ENCODE data around the gene FGF19. TPM values are rescaled to one million over a fixed set of nuclear protein-coding genes. Genes with fewer than 3 reads are reported as not detected.

Gene FGF19
- polyA plus RNA-seq, 3 donors: 0.19 to 1.5 (median 1.3) TPM

GRCh38 chr11:69718912-69719311 lies 15.1 kb upstream of the FGF19 start:
- no peak for DNase-seq (ENCODE audit: low read depth in 3 of 3, low spot score in 2 of 3)

DNA sequence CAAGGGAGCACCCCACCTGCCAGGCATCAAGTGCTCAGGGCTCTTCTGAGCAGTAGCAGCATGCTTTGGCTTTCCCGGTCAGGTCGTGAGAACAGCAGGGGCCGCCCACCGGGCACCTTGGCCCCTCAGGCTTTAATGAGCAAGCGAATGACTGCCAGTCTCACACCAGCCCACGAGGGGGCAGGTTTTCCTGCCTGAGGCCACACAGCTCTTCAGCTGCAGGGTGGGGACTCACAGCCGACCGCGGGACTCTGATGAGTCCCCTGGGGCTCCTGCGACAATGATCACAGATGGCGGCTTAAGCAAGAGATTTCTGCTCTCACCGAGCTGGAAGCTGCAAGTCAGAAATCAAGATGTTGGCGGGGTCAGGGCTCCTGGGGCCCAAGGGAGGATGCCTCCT lies 14.3 kb upstream of the FGF19 start:
- DNase-seq (ENCODE audit: low read depth in 3 of 3, low spot score in 2 of 3): no peak

DNA sequence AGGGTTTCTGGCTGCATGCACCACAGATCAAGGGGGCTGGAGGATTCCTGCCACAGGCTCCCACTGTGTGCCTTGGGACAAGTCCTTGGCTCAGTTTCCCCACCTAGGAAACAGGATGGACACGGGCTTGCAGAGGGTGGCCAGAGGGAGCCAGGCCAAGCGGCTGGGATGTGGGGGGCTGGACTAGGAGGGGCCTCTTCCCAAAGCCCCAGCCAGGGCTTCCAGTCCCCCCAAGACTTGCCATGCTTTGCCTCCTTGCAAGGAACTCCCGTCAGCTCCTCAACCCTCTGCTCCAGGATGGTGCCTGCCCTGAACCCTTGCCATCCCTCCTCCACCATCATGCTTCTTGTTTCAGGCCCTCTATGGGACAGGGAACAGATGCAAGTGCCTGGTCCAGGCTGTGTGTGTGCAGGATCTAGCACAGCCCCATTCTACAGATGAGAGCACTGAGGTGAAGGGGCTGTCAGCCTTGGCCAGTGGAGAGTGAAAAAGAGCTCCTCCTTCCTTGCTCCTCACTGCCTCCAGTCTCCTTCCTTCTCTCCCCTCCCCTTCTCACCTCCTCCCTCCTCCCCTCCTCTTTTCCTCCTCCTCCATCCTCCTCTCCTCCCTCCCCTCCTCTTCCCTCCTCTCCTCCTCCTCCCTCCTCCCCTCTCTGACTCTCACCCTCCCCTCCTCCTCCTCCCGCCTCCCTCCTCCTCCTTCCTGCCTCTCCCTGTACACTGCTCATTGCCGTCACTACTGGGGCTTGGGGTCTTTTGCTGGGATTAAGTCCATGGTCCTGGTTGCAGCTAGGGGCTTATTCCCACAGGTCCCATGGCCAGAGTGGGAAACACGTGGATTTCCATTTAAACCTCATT lies 13.3 kb upstream of the FGF19 start:
- no peak for DNase-seq (ENCODE audit: low read depth in 3 of 3, low spot score in 2 of 3)

- DNase-seq (ENCODE audit: low read depth in 3 of 3, low spot score in 2 of 3): no peak
Measured at GRCh38 chr11:69716099-69716498, 12.3 kb upstream of the FGF19 start.

DNA sequence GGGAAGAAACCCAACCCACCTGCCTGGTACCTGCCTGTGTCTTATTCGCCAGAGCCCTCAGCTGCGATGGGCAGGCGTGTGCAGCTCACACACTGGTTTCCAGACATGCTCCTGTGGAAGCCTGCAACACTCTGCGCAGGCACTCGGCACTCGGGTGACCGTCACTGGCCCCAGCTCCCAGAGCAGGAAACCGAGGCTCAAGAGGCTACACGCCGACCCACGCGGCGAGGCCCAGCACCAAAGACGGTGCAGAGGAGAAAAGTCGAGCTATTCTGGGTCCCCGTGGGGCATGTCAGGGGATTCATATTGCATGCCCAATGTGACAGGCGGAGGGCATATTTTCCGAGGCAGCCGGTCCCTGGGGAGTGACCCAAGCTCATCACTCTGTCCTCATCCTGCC lies 11.6 kb upstream of the FGF19 start:
- DNase-seq (ENCODE audit: low read depth in 3 of 3, low spot score in 2 of 3): no peak

- no peak for DNase-seq (ENCODE audit: low read depth in 3 of 3, low spot score in 2 of 3)
Measured at GRCh38 chr11:69711822-69712801, 8.3 kb upstream of the FGF19 start.

- no peak for DNase-seq (ENCODE audit: low read depth in 3 of 3, low spot score in 2 of 3)
Measured at GRCh38 chr11:69708736-69709401, 5.0 kb upstream of the FGF19 start.

DNA sequence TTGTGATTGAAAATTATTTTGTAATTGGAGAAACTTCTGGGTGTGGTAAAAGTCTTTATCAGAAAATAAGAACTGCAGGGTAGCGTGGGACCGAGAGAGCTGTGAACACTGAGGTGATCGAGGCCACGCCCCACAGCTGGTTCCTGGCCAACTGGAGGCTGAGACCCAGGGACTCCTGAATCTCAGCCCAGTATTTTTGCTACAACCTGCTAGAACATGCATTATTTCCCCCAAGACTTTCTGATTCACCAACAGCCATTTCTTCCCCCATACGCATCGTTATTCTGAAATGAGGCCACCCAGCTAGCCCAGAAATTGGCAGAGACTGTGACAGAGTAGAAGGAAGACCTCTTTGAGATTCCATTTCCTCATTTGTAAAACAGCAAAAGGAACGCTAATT lies 3.4 kb upstream of the FGF19 start:
- DNase-seq (ENCODE audit: low read depth in 3 of 3, low spot score in 2 of 3): no peak

DNA sequence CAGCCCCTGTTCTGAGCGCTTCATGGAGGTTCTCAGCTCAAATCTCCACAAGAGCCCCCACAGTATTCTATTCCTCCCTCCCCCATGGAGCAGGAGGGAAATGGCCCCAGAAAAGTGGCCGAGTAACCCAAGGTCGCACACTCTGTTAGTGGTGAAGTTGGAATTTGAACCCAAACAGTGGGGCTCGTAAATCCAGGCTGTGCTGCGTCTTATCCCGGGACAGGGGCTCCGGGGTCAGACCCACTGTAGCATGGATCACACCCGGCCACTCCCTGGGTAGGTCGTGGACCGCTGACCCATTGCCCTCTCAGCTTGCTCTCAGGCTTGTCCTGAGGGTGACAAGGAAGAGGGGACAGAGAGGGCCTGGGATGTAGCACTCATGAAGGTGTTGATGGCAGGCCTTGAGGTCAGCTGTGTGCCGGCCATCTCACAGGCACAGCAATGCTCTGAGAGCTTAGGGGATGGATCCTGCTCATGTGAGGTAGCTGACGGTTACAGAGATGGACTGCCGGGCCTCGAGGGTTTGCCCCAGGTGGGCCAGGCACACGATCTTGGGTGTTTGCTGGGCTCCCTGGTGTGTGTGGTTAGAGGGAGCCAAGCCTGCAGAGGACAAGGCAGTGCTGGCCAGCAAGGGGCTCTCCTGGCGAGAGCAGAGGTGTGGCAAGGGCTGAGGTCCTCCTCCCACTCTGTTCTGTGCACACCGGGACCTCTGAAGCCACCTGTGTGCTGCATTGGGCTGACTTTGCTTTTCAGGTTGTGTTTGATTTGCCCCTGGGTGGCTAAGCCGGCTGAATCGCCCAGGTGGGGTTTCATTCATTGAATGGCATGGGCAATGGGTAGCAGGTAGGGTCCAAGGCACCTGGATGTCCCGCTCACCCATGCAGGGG lies 2.3 kb upstream of the FGF19 start:
- no peak for DNase-seq (ENCODE audit: low read depth in 3 of 3, low spot score in 2 of 3)

DNA sequence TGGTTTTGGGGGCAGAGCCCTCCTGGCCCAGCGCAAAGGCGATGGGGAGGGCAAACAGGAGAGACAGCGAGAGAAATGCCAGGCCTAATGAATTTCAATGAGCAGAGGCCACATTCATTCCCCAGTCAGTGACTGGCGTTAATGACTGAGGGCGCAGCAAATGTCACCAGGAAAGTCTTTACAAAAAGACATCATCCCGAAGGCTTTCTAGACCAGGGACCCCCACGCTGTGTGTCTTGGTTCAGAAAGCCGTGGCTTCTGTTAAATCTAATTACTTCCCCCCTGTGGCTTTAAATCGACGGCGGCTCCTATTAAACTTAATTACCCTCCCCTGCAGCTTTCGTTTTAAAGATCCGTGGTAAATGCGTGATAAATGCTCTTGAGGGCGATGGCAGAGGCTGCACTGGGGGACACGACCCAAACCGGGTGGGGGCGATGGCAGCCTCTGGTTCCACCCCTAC lies 1.6 kb upstream of the FGF19 start:
- no peak for DNase-seq (ENCODE audit: low read depth in 3 of 3, low spot score in 2 of 3)

DNA sequence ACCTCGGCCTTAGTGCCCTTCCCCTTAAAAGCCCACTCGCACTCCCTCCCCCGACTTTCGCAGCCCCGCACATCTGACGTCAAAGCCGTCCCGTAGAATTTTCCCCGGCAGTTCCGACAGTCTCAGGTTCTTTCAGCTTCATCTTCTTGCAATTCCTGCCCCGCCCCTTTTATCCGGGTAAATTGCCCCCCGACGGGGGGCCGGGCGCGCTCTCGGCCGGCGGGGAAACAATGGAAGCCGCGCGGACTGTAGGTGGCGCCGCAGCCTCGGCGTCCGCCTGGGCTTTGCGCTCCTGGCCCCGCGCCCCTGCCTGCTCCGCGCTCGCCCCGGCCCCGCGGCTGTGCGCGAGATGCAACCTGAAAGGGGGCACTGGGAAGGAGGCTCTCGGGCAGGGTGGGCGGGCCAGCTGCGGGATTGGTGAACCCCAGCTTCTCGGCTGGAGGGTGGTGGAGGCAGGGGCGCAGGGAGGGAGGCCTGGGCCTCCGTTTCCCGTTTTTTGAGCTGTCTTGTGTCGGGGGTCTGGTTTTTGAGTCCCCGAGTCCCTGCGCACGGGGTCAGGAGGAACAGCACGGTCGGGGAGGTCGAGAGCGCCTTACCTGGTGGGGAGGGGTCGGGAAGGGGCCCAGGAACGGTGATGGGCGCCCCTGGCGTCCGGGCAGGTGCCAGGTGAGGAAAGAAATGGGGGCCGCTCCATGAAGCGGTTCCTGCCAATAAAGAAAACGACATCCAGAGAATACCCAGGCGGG lies 859 bp upstream of the FGF19 start:
- DNase-seq (ENCODE audit: low read depth in 3 of 3, low spot score in 2 of 3): no peak

GRCh38 chr11:69703453-69703767 lies 412 bp downstream of the FGF19 start:
- no peak for DNase-seq (ENCODE audit: low read depth in 3 of 3, low spot score in 2 of 3)

GRCh38 chr11:69702769-69703452 lies 911 bp downstream of the FGF19 start:
- DNase-seq (ENCODE audit: low read depth in 3 of 3, low spot score in 2 of 3): no peak

- no peak for DNase-seq (ENCODE audit: low read depth in 3 of 3, low spot score in 2 of 3)
Measured at GRCh38 chr11:69702239-69702691, 1.6 kb downstream of the FGF19 start.

DNA sequence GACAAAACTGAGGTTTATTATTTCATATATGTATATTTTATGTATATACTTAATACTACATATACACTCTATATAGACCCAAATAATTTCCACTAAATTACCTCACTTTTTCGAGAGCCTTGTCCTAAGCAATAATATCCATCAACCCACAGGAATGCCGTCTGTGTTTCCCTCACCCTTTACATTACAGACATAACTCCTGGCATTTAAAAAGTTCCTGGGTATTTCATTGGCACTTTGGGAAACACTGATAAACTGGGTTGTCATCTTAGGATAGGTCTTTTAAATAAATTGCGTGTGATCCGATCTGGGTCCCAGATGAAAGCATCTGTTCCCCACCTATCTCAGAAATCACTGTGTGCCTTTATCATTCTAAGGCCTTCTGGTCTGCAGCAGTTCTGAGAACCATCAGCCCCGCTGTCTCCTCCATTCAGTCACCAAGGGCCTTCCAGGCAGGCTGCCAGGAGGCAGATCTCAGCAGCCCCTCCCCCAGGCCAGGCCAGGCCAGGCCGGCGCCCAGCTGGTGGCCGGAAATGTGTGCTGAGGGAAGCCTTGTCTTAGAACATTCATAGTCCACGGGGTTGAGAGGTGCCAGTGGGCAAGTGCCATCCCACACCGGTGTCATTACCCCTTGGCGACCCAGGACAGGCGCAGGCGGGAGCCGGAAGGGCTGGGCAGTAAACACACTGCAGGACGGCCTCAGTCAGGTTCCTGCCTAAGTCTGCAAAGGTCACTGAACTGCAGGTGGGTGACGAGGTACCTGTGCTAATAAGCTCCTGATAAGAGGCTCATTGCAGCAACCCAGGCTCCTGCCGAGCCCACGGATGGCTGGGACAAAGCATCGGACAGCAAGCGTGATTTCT lies 3.3 kb downstream of the FGF19 start:
- peak in 1 of 3 donors; percentile 61 for DNase-seq (ENCODE audit: low read depth in 3 of 3, low spot score in 2 of 3)

DNA sequence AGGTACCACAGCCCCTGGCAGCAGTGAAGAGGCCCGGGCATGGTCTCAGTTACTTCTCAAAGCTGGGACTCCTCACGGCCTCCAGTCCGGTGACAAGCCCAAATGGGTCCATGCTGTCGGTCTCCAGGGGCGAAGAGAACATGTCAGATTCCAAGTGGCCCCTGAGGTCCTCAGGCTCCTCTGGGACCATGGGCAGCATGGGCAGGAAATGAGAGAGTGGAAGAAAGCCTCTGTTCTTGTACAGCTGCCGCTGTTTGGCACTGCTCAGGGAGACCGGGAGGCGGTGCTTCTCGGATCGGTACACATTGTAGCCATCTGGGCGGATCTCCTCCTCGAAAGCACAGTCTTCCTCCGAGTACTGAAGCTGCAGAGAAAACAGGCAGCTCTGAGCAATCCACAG lies 4.6 kb downstream of the FGF19 start:
- DNase-seq (ENCODE audit: low read depth in 3 of 3, low spot score in 2 of 3): no peak

- no peak for DNase-seq (ENCODE audit: low read depth in 3 of 3, low spot score in 2 of 3)
Measured at GRCh38 chr11:69698362-69698761, 5.5 kb downstream of the FGF19 start.

GRCh38 chr11:69697861-69698260 lies 6.0 kb downstream of the FGF19 start:
- no peak for DNase-seq (ENCODE audit: low read depth in 3 of 3, low spot score in 2 of 3)
